ENCODE data around the gene BCAS3.

BCAS3 gene

DNA sequence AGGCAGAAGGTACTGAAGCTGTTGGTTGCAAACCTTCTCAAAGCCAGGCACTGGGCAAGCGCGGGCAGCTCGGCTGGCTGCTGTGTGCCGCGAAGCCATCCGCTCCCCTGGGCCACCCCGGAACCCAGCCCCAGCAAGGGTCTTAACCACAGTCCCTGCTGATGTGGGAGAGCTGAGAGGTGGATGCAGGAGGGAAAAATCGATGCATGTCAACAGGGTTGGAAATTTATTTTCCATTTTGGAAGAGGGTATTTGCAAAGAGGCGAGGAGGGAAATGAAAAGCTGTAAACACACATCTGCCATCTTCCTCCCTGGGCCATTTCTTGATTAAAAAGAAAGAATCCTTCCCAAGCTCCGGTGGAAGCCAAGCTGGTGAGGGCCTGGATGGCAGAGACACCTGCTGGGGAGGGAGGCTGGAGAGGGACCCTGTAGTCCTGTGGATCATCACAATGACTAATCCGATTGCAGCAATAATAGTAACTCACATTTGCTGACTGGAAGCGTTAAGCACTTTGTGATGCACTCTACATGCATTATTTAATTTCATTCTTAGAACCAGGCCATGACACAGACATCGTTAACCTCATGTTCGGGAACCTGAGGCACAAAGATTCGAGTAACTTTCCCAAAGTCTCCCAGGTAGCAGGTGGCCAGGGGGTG, 708.1 kb downstream of the BCAS3 start:
- Histone ChIP-seq H4K20me1 (ENCODE audit: control insufficient read depth, insufficient read depth, low read depth, low read length) (no peaks in the 10 kb centered on the region), H3K79me2 (ENCODE audit: control insufficient read depth, low read length) (no peaks in the 10 kb centered on the region), H3K4me2 (ENCODE audit: low read length) (no peak overlapping the region), H3K27me3 (ENCODE audit: control insufficient read depth, low read length) (no peaks in the 10 kb centered on the region), H3K36me3 (ENCODE audit: control insufficient read depth, low read length) (no peaks in the 10 kb centered on the region), H3F3A (ENCODE audit: control insufficient read depth, insufficient read depth) (no peaks in the 10 kb centered on the region), H3K27ac (ENCODE audit: low read depth, low read length) (no peak overlapping the region), H3K9me2 (replicated peaks; ENCODE audit: control insufficient read depth, low read length) (no peaks in the 10 kb centered on the region), H3K4me1 (ENCODE audit: control insufficient read depth, low read length) (no peaks in the 10 kb centered on the region), H3K9me3 (ENCODE audit: control insufficient read depth, insufficient read depth, low read length) (no peaks in the 10 kb centered on the region), H3K4me3 (ENCODE audit: low read length) (no peak overlapping the region)
- no peak for TF ChIP-seq EZH2phosphoT487 (IDR thresholded peaks at IDR 0.05; ENCODE audit: borderline replicate concordance, low read length)
- TF ChIP-seq, protein P1, sequence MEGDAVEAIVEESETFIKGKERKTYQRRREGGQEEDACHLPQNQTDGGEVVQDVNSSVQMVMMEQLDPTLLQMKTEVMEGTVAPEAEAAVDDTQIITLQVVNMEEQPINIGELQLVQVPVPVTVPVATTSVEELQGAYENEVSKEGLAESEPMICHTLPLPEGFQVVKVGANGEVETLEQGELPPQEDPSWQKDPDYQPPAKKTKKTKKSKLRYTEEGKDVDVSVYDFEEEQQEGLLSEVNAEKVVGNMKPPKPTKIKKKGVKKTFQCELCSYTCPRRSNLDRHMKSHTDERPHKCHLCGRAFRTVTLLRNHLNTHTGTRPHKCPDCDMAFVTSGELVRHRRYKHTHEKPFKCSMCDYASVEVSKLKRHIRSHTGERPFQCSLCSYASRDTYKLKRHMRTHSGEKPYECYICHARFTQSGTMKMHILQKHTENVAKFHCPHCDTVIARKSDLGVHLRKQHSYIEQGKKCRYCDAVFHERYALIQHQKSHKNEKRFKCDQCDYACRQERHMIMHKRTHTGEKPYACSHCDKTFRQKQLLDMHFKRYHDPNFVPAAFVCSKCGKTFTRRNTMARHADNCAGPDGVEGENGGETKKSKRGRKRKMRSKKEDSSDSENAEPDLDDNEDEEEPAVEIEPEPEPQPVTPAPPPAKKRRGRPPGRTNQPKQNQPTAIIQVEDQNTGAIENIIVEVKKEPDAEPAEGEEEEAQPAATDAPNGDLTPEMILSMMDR (IDR thresholded peaks at IDR 0.05; ENCODE audit: low read depth, low read length, poor library complexity, severe bottlenecking) = no peak

DNA sequence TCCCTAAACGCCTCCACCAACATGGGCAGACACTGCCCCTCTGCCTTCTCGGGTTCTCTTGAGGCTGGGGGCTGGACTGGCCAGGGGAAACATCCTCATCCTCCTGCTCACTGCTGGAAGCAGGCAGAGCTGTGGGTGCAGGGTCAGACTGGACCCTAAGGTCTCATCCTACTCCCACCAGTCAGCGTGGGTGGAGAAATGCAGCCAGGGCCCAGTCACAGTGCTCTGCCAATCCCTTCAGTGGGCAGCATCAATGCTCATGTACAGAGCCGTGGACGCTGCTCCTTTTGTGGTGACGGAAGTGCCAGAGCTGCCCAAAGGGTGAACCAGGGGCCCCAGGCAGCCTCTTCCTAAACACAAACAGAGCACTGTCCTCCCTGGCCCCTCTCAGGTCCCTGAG, 708.6 kb downstream of the BCAS3 start:
- Histone ChIP-seq H3K9me3 (ENCODE audit: control insufficient read depth, insufficient read depth, low read length) (no peaks in the 10 kb centered on the region), H3K79me2 (ENCODE audit: control insufficient read depth, low read length) (no peaks in the 10 kb centered on the region), H3K27ac (ENCODE audit: low read depth, low read length) (no peak overlapping the region), H3K9me2 (replicated peaks; ENCODE audit: control insufficient read depth, low read length) (no peaks in the 10 kb centered on the region), H3K27me3 (ENCODE audit: control insufficient read depth, low read length) (no peaks in the 10 kb centered on the region), H3K4me3 (ENCODE audit: low read length) (no peak overlapping the region), H3K4me1 (ENCODE audit: control insufficient read depth, low read length) (no peaks in the 10 kb centered on the region), H4K20me1 (ENCODE audit: control insufficient read depth, insufficient read depth, low read depth, low read length) (no peaks in the 10 kb centered on the region), H3K36me3 (ENCODE audit: control insufficient read depth, low read length) (no peaks in the 10 kb centered on the region), H3F3A (ENCODE audit: control insufficient read depth, insufficient read depth) (no peaks in the 10 kb centered on the region), H3K4me2 (ENCODE audit: low read length) (no peak overlapping the region)
- TF ChIP-seq EZH2phosphoT487 (IDR thresholded peaks at IDR 0.05; ENCODE audit: borderline replicate concordance, low read length) = no peak
- TF ChIP-seq, protein P1 (IDR thresholded peaks at IDR 0.05; ENCODE audit: low read depth, low read length, poor library complexity, severe bottlenecking) = no peak

DNA sequence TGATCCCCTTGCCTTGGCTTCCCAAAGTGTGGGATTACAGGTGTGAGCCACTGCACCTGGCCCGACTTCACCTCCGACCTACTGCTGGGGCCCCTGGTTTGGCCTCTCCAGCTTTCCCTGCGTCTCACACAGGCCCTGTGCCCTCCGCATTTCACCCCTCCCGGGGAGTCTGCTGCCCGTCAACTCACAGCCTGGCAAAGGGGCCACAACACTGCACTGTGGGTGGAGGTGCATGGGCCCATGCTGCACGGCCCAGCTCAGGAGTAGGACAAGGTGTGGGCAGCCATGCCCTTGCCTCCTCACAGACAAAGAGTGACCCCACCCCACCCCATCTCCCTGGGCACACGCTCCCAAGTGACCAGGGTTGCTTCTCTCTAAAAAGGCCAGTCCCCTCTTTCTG, 709.4 kb downstream of the BCAS3 start:
- Histone ChIP-seq H3K9me2 (replicated peaks; ENCODE audit: control insufficient read depth, low read length) (no peaks in the 10 kb centered on the region), H3K4me1 (ENCODE audit: control insufficient read depth, low read length) (no peaks in the 10 kb centered on the region), H3K27ac (ENCODE audit: low read depth, low read length) (no peak overlapping the region), H3K4me2 (ENCODE audit: low read length) (no peak overlapping the region), H3F3A (ENCODE audit: control insufficient read depth, insufficient read depth) (no peaks in the 10 kb centered on the region), H3K27me3 (ENCODE audit: control insufficient read depth, low read length) (no peaks in the 10 kb centered on the region), H3K9me3 (ENCODE audit: control insufficient read depth, insufficient read depth, low read length) (no peaks in the 10 kb centered on the region), H4K20me1 (ENCODE audit: control insufficient read depth, insufficient read depth, low read depth, low read length) (no peaks in the 10 kb centered on the region), H3K4me3 (ENCODE audit: low read length) (no peak overlapping the region), H3K36me3 (ENCODE audit: control insufficient read depth, low read length) (no peaks in the 10 kb centered on the region), H3K79me2 (ENCODE audit: control insufficient read depth, low read length) (no peaks in the 10 kb centered on the region)
- TF ChIP-seq, protein P1 (IDR thresholded peaks at IDR 0.05; ENCODE audit: low read depth, low read length, poor library complexity, severe bottlenecking) = no peak
- TF ChIP-seq EZH2phosphoT487 (IDR thresholded peaks at IDR 0.05; ENCODE audit: borderline replicate concordance, low read length) = no peak

Data from DOHH2 (cell line).